GM23338 (cell line): ENCODE data around the gene IGSF9B. TPM values are rescaled to one million over a fixed set of nuclear protein-coding genes. Genes with fewer than 3 reads are reported as not detected.

Source experiments
- ATAC-seq: fragments of 200-7000 bp; cut with Tn5 transposase; 3 replicates; pipeline ENCODE4 v1.9.1; 2020
- DNase-seq: peaks from one replicate; pipeline ENCODE4 v3.0.0-alpha.2; 2015; ENCODE audit warnings: low spot score
- H2AFZ ChIP-seq: fragments of 200-600 bp; sonication (generic); 2 replicates; pipeline ENCODE4 v1.8.0; 2016; ENCODE audit warnings: antibody characterized with exemption, mild to moderate bottlenecking, moderate library complexity
- H3F3A ChIP-seq: fragments of 200-600 bp; sonication (generic); replicated peaks from 2 replicates; pipeline ENCODE4 v1.8.0; 2017; ENCODE audit warnings: antibody characterized with exemption, mixed run types, low read depth
- H3K27ac ChIP-seq: fragments of 200-600 bp; sonication (generic); 2 replicates; pipeline ENCODE4 v1.6.1; 2016; ENCODE audit warnings: low read depth
- H3K27me3 ChIP-seq: fragments of 200-600 bp; sonication (generic); 2 replicates; pipeline ENCODE4 v1.8.0; 2016; ENCODE audit warnings: mild to moderate bottlenecking, mixed run types, moderate library complexity; ENCODE audit not compliant: insufficient read depth
- H3K36me3 ChIP-seq: fragments of 200-600 bp; sonication (generic); 2 replicates; pipeline ENCODE4 v1.8.0; 2016; ENCODE audit warnings: mild to moderate bottlenecking; ENCODE audit not compliant: insufficient read depth
- H3K4me1 ChIP-seq: fragments of 200-600 bp; sonication (generic); 2 replicates; pipeline ENCODE4 v1.8.0; 2016; ENCODE audit warnings: mild to moderate bottlenecking, moderate library complexity; ENCODE audit not compliant: insufficient read depth
- H3K4me2 ChIP-seq: fragments of 200-600 bp; sonication (generic); 2 replicates; pipeline ENCODE4 v1.7.1; 2017; ENCODE audit warnings: mixed run types
- H3K4me3 ChIP-seq: fragments of 200-600 bp; sonication (generic); 2 replicates; pipeline ENCODE4 v1.6.1; 2016; ENCODE audit warnings: mixed run types
- H3K79me2 ChIP-seq: fragments of 200-600 bp; sonication (generic); replicated peaks from 2 replicates; pipeline ENCODE4 v1.8.0; 2017; ENCODE audit warnings: mild to moderate bottlenecking; ENCODE audit not compliant: insufficient read depth
- H3K9me2 ChIP-seq: fragments of 200-600 bp; sonication (generic); 2 replicates; pipeline ENCODE4 v1.8.0; 2017; ENCODE audit not compliant: insufficient read depth
- H4K20me1 ChIP-seq: fragments of 200-600 bp; sonication (generic); replicated peaks from 2 replicates; pipeline ENCODE4 v1.8.0; 2017; ENCODE audit warnings: mild to moderate bottlenecking; ENCODE audit not compliant: insufficient read depth
- H3K27ac Mint-ChIP-seq: 2 replicates; pipeline ENCODE4 v1.8.0; 2020; ENCODE audit warnings: inconsistent platforms, mild to moderate bottlenecking, moderate library complexity, mixed read lengths
- H3K27me3 Mint-ChIP-seq: 3 replicates; pipeline ENCODE4 v1.8.0; 2022; ENCODE audit warnings: low read depth, mild to moderate bottlenecking, moderate library complexity, mixed read lengths, inconsistent platforms; ENCODE audit not compliant: insufficient read depth, poor library complexity
- H3K36me3 Mint-ChIP-seq: 3 replicates; pipeline ENCODE4 v1.8.0; 2021; ENCODE audit warnings: low read depth, mild to moderate bottlenecking, inconsistent platforms, moderate library complexity, mixed read lengths
- H3K4me1 Mint-ChIP-seq: 3 replicates; pipeline ENCODE4 v1.8.0; 2020; ENCODE audit warnings: mild to moderate bottlenecking, inconsistent platforms, mixed read lengths
- H3K4me3 Mint-ChIP-seq: 3 replicates; pipeline ENCODE4 v1.8.0; 2021; ENCODE audit warnings: moderate library complexity, mild to moderate bottlenecking, inconsistent platforms, mixed read lengths
- H3K9me3 Mint-ChIP-seq: 3 replicates; pipeline ENCODE4 v1.8.0; 2020; ENCODE audit warnings: moderate library complexity, mild to moderate bottlenecking, inconsistent platforms, mixed read lengths
- CTCF ChIP-seq, 2 experiments: fragments of 200-600 bp in 1 of 2; sonication (generic) in 1 of 2; conservative IDR thresholded peaks; 2 replicates each; pipeline versions ENCODE4 v1.5.1 to v1.6.1; 2016 to 2017; ENCODE audit warnings: antibody characterized with exemption in 2 of 2, low read depth in 2 of 2, mild to moderate bottlenecking in 2 of 2, moderate library complexity in 1 of 2
- REST ChIP-seq: IDR thresholded peaks from one replicate; pipeline ENCODE4 v1.6.1; 2018; ENCODE audit warnings: antibody characterized with exemption; ENCODE audit not compliant: unreplicated experiment
- ZNF462 ChIP-seq: fragments of 250-450 bp; sonication (Bioruptor Pico); IDR thresholded peaks from 2 replicates; pipeline ENCODE4 v1.5.0; 2020; ENCODE audit warnings: mild to moderate bottlenecking, moderate library complexity
- polyA plus RNA-seq: library from polyadenylated mRNA; unstranded; fragments of >200 nt; fragmentation: Nextera tagmentation; extraction: Ambion mirVana; gene quantifications from 2 replicates; pipeline ENCODE4 v1.2.1, GENCODE V29; 2016
- total RNA-seq: library from RNA; depleted of rRNA; stranded (reverse); fragments of >200 nt; shearing (Covaris generic); gene quantifications from 2 replicates; pipeline ENCODE4 v1.2.3, GENCODE V29; 2014

IGSF9B gene
- total and polyA plus RNA-seq, 2 experiments from 2014 or later: 8.7 to 51.2 TPM

- TF ChIP-seq REST (no peak), ZNF462 (CRISPR knock-in tag) (no peak)
Measured at GRCh38 chr11:133982151-133982550, 25.4 kb upstream of the IGSF9B start (continued).

GRCh38 chr11:133981156-133981555 is 24.4 kb upstream of the IGSF9B start:
- no peak overlapping the region for H3K4me2 ChIP-seq
- H3K27me3 ChIP-seq: no peaks in the 10 kb centered on the region
- no peaks in the 10 kb centered on the region for H4K20me1 ChIP-seq
- no peaks in the 10 kb centered on the region for H3K79me2 ChIP-seq
- peaks cover 9% of the 10 kb centered on the region for H3K27me3 Mint-ChIP-seq
- H3K36me3 Mint-ChIP-seq: no peaks in the 10 kb centered on the region
- no peaks in the 10 kb centered on the region for H3K4me1 ChIP-seq
- ATAC-seq: peak; percentile 45
- H3K27ac ChIP-seq: no peak overlapping the region
- no peak overlapping the region for H3K4me3 Mint-ChIP-seq
- no peak for DNase-seq
- no peak overlapping the region for H3K27ac Mint-ChIP-seq
- no peaks in the 10 kb centered on the region; the same call in 1 of the 3 replicates for H3K4me1 Mint-ChIP-seq
- no peak overlapping the region for H2AFZ ChIP-seq
- H3F3A ChIP-seq: no peaks in the 10 kb centered on the region
- H3K9me3 Mint-ChIP-seq: no peaks in the 10 kb centered on the region; the same call in 2 of the 3 replicates
- H3K4me3 ChIP-seq: no peak overlapping the region
- no peaks in the 10 kb centered on the region for H3K36me3 ChIP-seq
- no peaks in the 10 kb centered on the region for H3K9me2 ChIP-seq
- no peak for TF ChIP-seq ZNF462 (CRISPR knock-in tag)
- TF ChIP-seq CTCF (conservative IDR thresholded peaks at IDR 0.05; ENCODE audit: low read depth in 2 of 2): no peak
